Activated T-helper 17 cell treated with anti-CD3 and anti-CD28 coated beads, Interleukin-2, amount 50 U/mL, for 72 hours (primary cell): Measurements from ENCODE around the gene RHCE. TPM values are rescaled to one million over a fixed set of nuclear protein-coding genes. Genes with fewer than 3 reads are reported as not detected.
A peak's percentile ranks its signal among the peaks of the same experiment; 100 is the strongest.
"Not testable (repeated sequence)": the region's sequence is repeated elsewhere in the genome, so short reads cannot be mapped to it uniquely, and the experiment has no call there.

Experiments
- ATAC-seq: fragments of 150-1000 bp; cut with Tn5 transposase; replicated peaks from 2 replicates; pipeline ENCODE4 v1.10.0; 2021; ENCODE audit warnings: mild to moderate bottlenecking, moderate library complexity
- H3K27ac Mint-ChIP-seq: one replicate; pipeline ENCODE4 v1.8.0; 2022; ENCODE audit warnings: mixed read lengths
- H3K27me3 Mint-ChIP-seq: one replicate; pipeline ENCODE4 v1.8.0; 2022; ENCODE audit warnings: mixed read lengths
- H3K36me3 Mint-ChIP-seq: one replicate; pipeline ENCODE4 v1.8.0; 2022; ENCODE audit warnings: low read depth, mild to moderate bottlenecking, mixed read lengths
- H3K4me1 Mint-ChIP-seq: one replicate; pipeline ENCODE4 v1.8.0; 2022; ENCODE audit warnings: mixed read lengths
- H3K4me3 Mint-ChIP-seq: one replicate; pipeline ENCODE4 v1.8.0; 2022; ENCODE audit warnings: mild to moderate bottlenecking, mixed read lengths
- H3K9me3 Mint-ChIP-seq: one replicate; pipeline ENCODE4 v1.8.0; 2022; ENCODE audit warnings: mixed read lengths
- total RNA-seq, 2 donors: library from RNA; stranded (reverse); gene quantifications; one replicate each; pipeline ENCODE4 v1.2.3, GENCODE V29; 2022

Gene RHCE
- total RNA-seq, 2 donors from 2014 or later: 1.3 TPM; not detected in 1

DNA sequence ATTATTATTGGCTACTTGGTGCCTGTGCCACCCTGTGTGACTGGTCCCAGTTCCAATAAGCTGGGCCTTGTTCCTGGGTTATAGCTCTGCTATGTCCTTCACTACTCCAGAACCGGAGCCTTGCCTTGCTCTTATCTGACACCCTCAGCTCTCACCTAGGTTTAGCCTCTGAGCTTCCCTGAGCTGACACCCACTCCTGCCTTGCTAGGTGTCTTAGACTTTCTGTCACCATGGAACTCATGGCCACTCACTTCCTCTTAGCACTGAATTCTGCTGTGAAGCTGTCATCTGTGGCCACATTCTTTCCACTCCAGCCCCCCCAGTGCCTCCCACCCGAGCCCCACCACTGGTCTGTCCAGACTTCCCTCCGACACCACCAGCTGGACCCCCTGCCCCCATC lies 30.9 kb downstream of the RHCE start:
- not testable (repeated sequence) for H3K4me3 Mint-ChIP-seq, H3K4me1 Mint-ChIP-seq

DNA sequence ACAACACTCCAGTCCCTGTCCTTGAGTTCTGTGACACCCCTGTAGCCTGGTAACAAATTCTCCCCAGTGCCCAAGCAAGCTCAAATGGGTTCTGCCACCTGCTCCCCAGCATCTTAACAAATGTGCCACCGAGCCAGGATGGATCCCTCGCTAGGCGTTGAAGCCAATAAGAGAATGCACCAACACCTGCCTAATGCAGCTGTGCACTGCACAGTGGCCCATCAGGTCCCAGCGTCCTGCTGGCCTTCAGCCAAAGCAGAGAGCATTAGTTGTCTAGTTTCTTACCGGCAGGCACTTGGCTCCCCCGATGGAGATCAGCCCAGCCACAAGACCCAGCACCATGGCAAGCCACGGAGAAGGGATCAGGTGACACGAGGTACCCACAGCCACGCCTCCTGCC lies 31.9 kb downstream of the RHCE start:
- ATAC-seq, H3K4me1 Mint-ChIP-seq, H3K27ac Mint-ChIP-seq, H3K36me3 Mint-ChIP-seq, H3K9me3 Mint-ChIP-seq, H3K27me3 Mint-ChIP-seq, H3K4me3 Mint-ChIP-seq: not testable (repeated sequence)

More for the DNA sequence above, 30.9 kb downstream of the RHCE start:
- not testable (repeated sequence) for ATAC-seq, H3K27ac Mint-ChIP-seq, H3K36me3 Mint-ChIP-seq, H3K27me3 Mint-ChIP-seq, H3K9me3 Mint-ChIP-seq

DNA sequence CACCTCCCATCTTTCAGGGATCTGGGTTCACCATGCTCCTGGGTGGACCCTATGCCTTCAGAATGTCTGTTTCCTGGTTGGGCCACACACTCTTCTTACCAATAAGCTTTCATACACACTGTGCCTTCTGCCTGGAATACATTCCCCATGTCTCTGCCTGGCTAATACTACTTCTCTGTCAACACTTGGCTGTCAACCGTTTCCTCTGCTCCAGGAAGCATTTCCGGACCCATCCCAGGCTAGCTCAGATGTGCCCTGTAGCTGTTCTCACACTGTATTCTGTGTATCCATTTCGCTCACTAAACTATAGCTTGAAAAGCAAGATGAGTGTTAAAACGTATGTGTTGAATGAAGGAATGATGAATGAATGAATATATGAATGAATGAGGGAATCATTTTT lies 33.5 kb downstream of the RHCE start:
- not testable (repeated sequence) for H3K9me3 Mint-ChIP-seq, H3K4me1 Mint-ChIP-seq, ATAC-seq, H3K4me3 Mint-ChIP-seq, H3K27me3 Mint-ChIP-seq, H3K36me3 Mint-ChIP-seq, H3K27ac Mint-ChIP-seq

GRCh38 chr1:25383875-25384274 lies 36.8 kb downstream of the RHCE start:
- H3K9me3 Mint-ChIP-seq, H3K36me3 Mint-ChIP-seq, H3K4me1 Mint-ChIP-seq, H3K4me3 Mint-ChIP-seq, H3K27ac Mint-ChIP-seq, ATAC-seq, H3K27me3 Mint-ChIP-seq: not testable (repeated sequence)

GRCh38 chr1:25383090-25383489 lies 37.5 kb downstream of the RHCE start:
- not testable (repeated sequence) for H3K4me1 Mint-ChIP-seq, H3K36me3 Mint-ChIP-seq, H3K4me3 Mint-ChIP-seq, H3K9me3 Mint-ChIP-seq, H3K27ac Mint-ChIP-seq, H3K27me3 Mint-ChIP-seq
- ATAC-seq: peak; percentile 35

DNA sequence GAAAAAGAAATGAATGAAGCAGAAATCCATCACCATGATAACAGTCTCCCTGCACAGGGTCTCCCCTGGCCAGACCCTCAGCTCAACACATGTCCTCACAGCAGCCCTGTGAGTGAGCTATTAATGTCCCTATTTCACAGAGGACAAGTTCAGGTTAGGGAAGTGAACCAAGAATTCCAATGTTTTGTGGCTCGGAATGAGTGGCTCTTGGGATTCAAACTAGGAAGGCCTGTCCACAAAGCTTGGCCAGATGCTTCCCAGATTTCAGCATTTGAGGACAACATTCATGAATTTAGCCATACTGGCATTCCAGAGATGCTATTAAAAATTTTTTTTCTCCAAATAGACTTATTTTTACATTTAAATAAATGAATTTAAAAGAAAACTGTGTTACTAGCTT lies 38.1 kb downstream of the RHCE start:
- H3K27me3 Mint-ChIP-seq, H3K9me3 Mint-ChIP-seq, H3K36me3 Mint-ChIP-seq: not testable (repeated sequence)

GRCh38 chr1:25378367-25378766 lies 42.3 kb downstream of the RHCE start:
- not testable (repeated sequence) for ATAC-seq, H3K4me1 Mint-ChIP-seq, H3K27ac Mint-ChIP-seq, H3K4me3 Mint-ChIP-seq, H3K27me3 Mint-ChIP-seq, H3K36me3 Mint-ChIP-seq, H3K9me3 Mint-ChIP-seq

More for the DNA sequence above, 38.1 kb downstream of the RHCE start:
- H3K27ac Mint-ChIP-seq, ATAC-seq, H3K4me3 Mint-ChIP-seq, H3K4me1 Mint-ChIP-seq: not testable (repeated sequence)

DNA sequence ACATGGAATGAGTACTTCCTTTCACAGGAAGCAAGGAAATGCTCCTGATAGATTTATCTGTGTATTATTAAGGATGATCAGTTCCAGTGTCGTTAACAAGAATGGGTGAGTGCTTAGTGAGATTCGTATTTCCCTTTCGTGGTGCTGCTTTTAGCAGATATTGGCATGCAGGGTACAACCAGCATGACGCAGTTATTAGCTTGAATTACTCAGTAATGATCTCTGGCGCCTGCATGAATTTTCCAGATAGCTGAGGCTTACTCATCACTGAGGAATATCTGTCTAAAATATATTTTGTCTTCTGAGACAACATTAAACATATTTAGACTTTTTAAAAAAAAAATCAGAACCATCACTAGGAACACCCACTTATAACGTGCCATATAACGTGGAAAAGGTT lies 48.9 kb downstream of the RHCE start:
- not testable (repeated sequence) for H3K27ac Mint-ChIP-seq, H3K4me1 Mint-ChIP-seq, H3K9me3 Mint-ChIP-seq, ATAC-seq, H3K4me3 Mint-ChIP-seq, H3K36me3 Mint-ChIP-seq, H3K27me3 Mint-ChIP-seq

- H3K36me3 Mint-ChIP-seq, H3K27ac Mint-ChIP-seq, H3K27me3 Mint-ChIP-seq, ATAC-seq, H3K4me1 Mint-ChIP-seq, H3K9me3 Mint-ChIP-seq, H3K4me3 Mint-ChIP-seq: not testable (repeated sequence)
These were observed 50.8 kb downstream of the RHCE start for GRCh38 chr1:25369691-25370271.

DNA sequence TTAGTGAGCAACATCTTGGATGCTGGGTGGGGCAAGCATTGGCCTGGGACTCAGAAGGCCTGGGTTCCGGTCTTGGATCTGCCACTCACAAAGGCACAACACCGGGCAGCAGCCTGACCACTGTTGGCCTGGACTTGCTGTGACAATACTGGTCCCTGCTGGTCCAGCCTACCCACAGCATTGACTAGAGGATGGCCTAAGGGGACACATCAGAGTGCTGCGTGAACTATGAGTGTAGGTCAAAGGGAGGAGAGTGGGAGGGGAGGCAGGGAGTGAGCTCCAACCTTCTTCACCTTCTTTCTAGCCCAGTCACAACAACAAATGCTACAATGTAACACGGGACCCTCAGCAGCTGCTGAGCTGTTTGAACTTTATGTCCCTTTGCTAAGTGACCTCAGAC lies 51.4 kb downstream of the RHCE start:
- Mint-ChIP-seq H3K4me1 (no peaks in the 10 kb centered on the region), H3K9me3 (no peaks in the 10 kb centered on the region), H3K27me3 (no peaks in the 10 kb centered on the region), H3K4me3 (no peak overlapping the region), H3K27ac (no peak overlapping the region), H3K36me3 (no peaks in the 10 kb centered on the region)
- no peak for ATAC-seq

DNA sequence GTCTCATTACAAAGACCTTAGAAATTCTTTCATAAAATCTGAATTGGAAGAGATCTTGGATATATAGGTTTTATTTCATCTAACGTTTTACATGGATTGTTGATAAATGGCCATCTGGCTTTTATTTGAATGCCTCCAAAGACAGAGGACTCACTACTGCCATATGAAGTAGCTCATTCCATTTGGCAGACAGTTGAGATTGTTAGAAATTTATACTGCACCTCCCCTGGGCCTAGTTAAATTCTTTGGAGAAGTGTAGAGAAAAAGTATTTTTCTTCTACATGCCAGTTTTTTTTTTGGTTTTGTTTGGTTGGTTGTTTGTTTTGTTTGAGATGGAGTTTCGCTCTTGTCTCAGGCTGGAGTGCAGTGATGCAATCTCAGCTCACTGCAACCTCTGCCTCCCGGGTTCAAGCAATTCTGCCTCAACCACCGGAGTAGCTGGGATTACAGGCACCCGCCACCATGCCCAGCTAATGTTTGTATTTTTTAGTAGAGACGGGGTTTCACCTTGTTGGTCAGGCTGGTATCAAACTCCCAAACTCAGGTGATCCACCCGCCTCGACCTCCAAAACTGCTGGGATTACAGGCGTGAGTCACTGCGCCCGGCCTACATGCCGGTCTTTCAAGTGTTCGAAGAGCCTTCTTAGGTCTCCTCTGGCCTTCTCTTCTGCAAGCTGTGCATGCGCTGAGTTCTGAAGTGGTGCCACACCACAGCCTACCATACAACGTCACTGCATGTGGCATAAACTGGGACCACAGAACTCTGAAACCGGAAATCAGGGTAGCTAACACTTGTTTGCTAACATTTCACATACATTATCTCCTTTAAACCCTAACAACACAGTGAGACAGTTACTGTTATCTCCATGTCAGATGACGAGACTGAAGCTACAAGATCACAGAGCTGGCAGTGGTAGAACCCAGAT lies 57.7 kb downstream of the RHCE start:
- peaks cover 45% of the 10 kb centered on the region for H3K36me3 Mint-ChIP-seq
- H3K27ac Mint-ChIP-seq, H3K4me1 Mint-ChIP-seq, H3K4me3 Mint-ChIP-seq, H3K9me3 Mint-ChIP-seq, H3K27me3 Mint-ChIP-seq: not testable (repeated sequence)
- peak; percentile 97 for ATAC-seq

- no peaks in the 10 kb centered on the region for H3K9me3 Mint-ChIP-seq
- no peak for ATAC-seq
- peaks cover 55% of the 10 kb centered on the region for H3K36me3 Mint-ChIP-seq
- H3K27ac Mint-ChIP-seq: peak overlapping the region; percentile 22
- H3K4me1 Mint-ChIP-seq: peaks cover 8% of the 10 kb centered on the region
- no peak overlapping the region for H3K4me3 Mint-ChIP-seq
- H3K27me3 Mint-ChIP-seq: no peaks in the 10 kb centered on the region
These were observed 58.7 kb downstream of the RHCE start for GRCh38 chr1:25361901-25362300.

DNA sequence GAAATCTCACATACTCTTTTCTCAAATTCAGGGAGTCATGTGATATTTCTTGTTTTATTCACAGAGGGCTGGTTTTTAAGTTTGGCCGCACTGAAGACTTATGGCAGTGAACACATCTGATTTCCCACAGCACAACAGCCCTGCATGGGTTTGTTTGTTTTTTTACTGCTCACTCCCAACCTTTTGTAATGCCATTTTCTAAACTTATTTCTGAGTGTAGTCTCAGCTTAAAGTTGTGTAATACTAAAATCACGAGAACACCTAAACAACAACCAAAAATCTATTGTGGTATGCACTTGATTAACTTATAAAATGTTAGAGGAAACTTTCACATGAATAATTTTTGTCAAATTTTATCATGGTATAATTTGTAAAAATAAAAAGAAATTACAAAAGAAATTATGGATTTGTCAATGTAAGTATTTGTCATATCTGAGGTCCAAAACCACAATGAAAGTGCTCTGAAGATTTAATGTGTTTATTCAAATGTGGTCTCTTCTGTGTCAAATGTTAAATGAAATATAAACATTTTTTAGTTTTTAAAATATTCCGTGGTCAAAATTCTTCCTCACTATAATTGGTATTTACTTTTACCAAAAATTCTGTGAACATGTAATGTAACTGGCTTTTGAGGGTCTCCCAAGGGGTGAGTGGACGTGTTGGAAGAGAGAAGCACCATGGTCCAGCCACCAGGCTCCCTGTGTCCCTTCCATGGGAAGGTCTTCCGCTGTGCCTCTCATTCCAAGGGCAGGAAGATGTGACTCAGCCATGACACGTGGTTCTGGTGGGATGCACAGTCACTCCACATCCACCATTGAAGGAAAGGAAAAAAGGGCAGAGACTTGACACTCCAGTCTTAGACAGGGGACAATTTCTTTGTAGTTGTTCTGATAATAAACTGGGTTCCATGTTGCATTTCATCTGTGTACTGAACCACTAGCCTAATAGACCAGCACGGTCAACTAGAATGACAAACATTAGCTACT lies 59.7 kb downstream of the RHCE start:
- H3K4me1 Mint-ChIP-seq: peaks cover 15% of the 10 kb centered on the region
- no peak overlapping the region for H3K4me3 Mint-ChIP-seq
- H3K9me3 Mint-ChIP-seq: no peaks in the 10 kb centered on the region
- no peaks in the 10 kb centered on the region for H3K27me3 Mint-ChIP-seq
- peaks cover 65% of the 10 kb centered on the region for H3K36me3 Mint-ChIP-seq
- peak overlapping the region; percentile 22 for H3K27ac Mint-ChIP-seq
- no peak for ATAC-seq

GRCh38 chr1:25356848-25357247 lies 63.8 kb downstream of the RHCE start:
- Mint-ChIP-seq H3K27ac (peak overlapping the region; percentile 69), H3K36me3 (peaks cover 98% of the 10 kb centered on the region), H3K9me3 (no peaks in the 10 kb centered on the region), H3K4me1 (peaks cover 17% of the 10 kb centered on the region), H3K27me3 (no peaks in the 10 kb centered on the region), H3K4me3 (peak overlapping the region; percentile 28)
- peak; percentile 30 for ATAC-seq
